Measurements from ENCODE around the gene CDH2.

The CDH2 gene

GRCh38 chr18:27967913-27968824 is 208.8 kb downstream of the CDH2 start:
- no peak for TF ChIP-seq ZNF274 (IDR thresholded peaks at IDR 0.05; ENCODE audit: low read depth, low read length)
- H3K4me3 ChIP-seq (ENCODE audit: low read length): no peak overlapping the region

DNA sequence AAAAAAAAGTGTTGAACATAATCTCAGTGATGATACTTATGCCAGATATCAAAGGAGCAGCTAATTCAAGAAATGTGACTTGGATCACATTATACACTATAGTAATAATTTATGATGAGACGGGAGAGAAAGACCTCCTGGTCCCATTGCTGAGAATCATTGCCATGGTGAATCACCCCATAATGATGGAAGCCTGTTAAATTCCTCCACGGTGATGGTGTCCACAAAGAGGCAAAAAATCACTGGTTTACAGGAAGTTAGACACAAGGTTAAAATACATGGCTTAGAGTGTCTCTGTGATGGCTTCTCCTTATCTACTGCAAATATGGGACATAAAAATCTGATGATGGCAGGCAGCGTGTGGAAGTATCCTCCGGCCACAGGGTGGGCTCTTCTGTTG is 210.0 kb downstream of the CDH2 start:
- no peak overlapping the region for H3K4me3 ChIP-seq (ENCODE audit: low read length)
- no peak for TF ChIP-seq ZNF274 (IDR thresholded peaks at IDR 0.05; ENCODE audit: low read depth, low read length)

GRCh38 chr18:27964811-27965210 is 212.1 kb downstream of the CDH2 start:
- H3K4me3 ChIP-seq (ENCODE audit: low read length): no peak overlapping the region
- no peak for TF ChIP-seq ZNF274 (IDR thresholded peaks at IDR 0.05; ENCODE audit: low read depth, low read length)

GRCh38 chr18:27959101-27959500 is 217.8 kb downstream of the CDH2 start:
- no peak overlapping the region for H3K4me3 ChIP-seq (ENCODE audit: low read length)
- TF ChIP-seq ZNF274 (IDR thresholded peaks at IDR 0.05; ENCODE audit: low read depth, low read length): no peak

GRCh38 chr18:27956001-27956640 is 220.8 kb downstream of the CDH2 start:
- no peak for TF ChIP-seq ZNF274 (IDR thresholded peaks at IDR 0.05; ENCODE audit: low read depth, low read length)
- H3K4me3 ChIP-seq (ENCODE audit: low read length): no peak overlapping the region

GRCh38 chr18:27954226-27954625 is 222.7 kb downstream of the CDH2 start:
- H3K4me3 ChIP-seq (ENCODE audit: low read length): no peak overlapping the region
- TF ChIP-seq ZNF274 (IDR thresholded peaks at IDR 0.05; ENCODE audit: low read depth, low read length): no peak

DNA sequence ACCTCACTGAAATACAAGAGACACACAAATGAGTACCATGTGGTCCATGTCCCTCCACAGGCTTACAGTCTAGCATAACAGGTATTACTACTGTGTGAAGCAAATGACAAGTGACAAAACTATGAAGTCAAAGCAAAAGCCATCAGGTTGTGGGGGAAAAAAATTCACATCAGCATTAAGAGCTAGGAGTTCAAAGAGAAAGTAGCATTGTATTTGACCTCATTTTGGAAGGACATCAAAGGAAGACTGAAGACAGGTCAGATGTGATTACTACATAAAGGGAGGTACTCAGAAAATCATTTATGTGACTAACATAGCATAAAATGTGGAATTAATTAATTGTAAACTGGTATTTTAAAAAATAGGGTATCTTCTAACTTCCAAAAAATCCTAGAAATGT is 224.2 kb downstream of the CDH2 start:
- no peak for TF ChIP-seq ZNF274 (IDR thresholded peaks at IDR 0.05; ENCODE audit: low read depth, low read length)
- no peak overlapping the region for H3K4me3 ChIP-seq (ENCODE audit: low read length)

GRCh38 chr18:27950648-27951228 is 226.2 kb downstream of the CDH2 start:
- TF ChIP-seq ZNF274 (IDR thresholded peaks at IDR 0.05; ENCODE audit: low read depth, low read length): no peak
- H3K4me3 ChIP-seq (ENCODE audit: low read length): no peak overlapping the region

DNA sequence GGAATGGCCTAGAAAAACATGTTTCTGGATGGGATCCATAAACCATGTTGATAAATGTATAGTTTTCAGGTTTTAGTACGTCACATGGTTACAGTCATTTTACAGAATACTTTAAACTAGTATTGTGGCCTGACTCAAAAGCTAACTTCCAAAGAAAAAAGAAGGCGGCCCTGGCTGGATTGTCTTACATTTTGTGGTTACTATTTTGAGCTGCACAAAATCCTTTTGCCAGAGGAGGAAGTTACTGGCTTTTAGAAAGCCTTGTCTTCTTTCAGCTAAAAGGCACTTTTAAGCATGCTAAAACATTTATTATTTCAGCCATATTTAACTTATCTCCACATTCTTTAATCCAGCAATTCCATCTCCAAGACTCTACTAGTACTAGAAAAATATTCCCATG is 227.9 kb downstream of the CDH2 start:
- TF ChIP-seq ZNF274 (IDR thresholded peaks at IDR 0.05; ENCODE audit: low read depth, low read length): no peak

GRCh38 chr18:27942706-27943105 is 234.2 kb downstream of the CDH2 start:
- no peak for TF ChIP-seq ZNF274 (IDR thresholded peaks at IDR 0.05; ENCODE audit: low read depth, low read length)
- no peak overlapping the region for H3K4me3 ChIP-seq (ENCODE audit: low read length)

More for the DNA sequence above, 227.9 kb downstream of the CDH2 start:
- no peak overlapping the region for H3K4me3 ChIP-seq (ENCODE audit: low read length)

- no peak overlapping the region for H3K4me3 ChIP-seq (ENCODE audit: low read length)
- no peak for TF ChIP-seq ZNF274 (IDR thresholded peaks at IDR 0.05; ENCODE audit: low read depth, low read length)
Observed at GRCh38 chr18:27931535-27931934, 245.4 kb downstream of the CDH2 start.

- H3K4me3 ChIP-seq (ENCODE audit: low read length): no peak overlapping the region
- no peak for TF ChIP-seq ZNF274 (IDR thresholded peaks at IDR 0.05; ENCODE audit: low read depth, low read length)
Observed at GRCh38 chr18:27922780-27923179, 254.2 kb downstream of the CDH2 start.

GRCh38 chr18:27921904-27922751 is 254.8 kb downstream of the CDH2 start:
- no peak for TF ChIP-seq ZNF274 (IDR thresholded peaks at IDR 0.05; ENCODE audit: low read depth, low read length)
- H3K4me3 ChIP-seq (ENCODE audit: low read length): no peak overlapping the region

- TF ChIP-seq ZNF274 (IDR thresholded peaks at IDR 0.05; ENCODE audit: low read depth, low read length): no peak
- no peak overlapping the region for H3K4me3 ChIP-seq (ENCODE audit: low read length)
Observed at GRCh38 chr18:27921392-27921791, 255.5 kb downstream of the CDH2 start.
